Coronary artery (tissue), 2 donors: ENCODE measurements around the gene TXNL4B.
"Not testable (repeated sequence)": the region's sequence is repeated elsewhere in the genome, so short reads cannot be mapped to it uniquely, and the experiment has no call there.

Experiments used
- DNase-seq: peaks from one replicate; pipeline ENCODE4 v3.0.0-alpha.2; 2017; ENCODE audit warnings: low spot score
- H3K27ac ChIP-seq, 2 donors: fragments of 200-600 bp; sonication (generic); one replicate each; pipeline ENCODE4 v1.5.1; 2016 to 2019
- H3K4me3 ChIP-seq: fragments of 200-600 bp; sonication (generic); 2 replicates; pipeline ENCODE4 v1.5.1; 2016; ENCODE audit warnings: mild to moderate bottlenecking, moderate library complexity
- CTCF ChIP-seq: fragments of 200-600 bp; sonication (generic); IDR thresholded peaks from one replicate; pipeline ENCODE4 v1.5.1; 2019; ENCODE audit warnings: antibody characterized with exemption

The TXNL4B gene

GRCh38 chr16:72060405-72060804, 33.0 kb downstream of the TXNL4B start:
- Histone ChIP-seq H3K27ac (no peak overlapping the region), H3K4me3 (no peak overlapping the region)
- no peak for TF ChIP-seq CTCF
- DNase-seq: no peak

GRCh38 chr16:72059060-72059459, 34.4 kb downstream of the TXNL4B start:
- H3K27ac ChIP-seq, H3K4me3 ChIP-seq, DNase-seq: not testable (repeated sequence)

- not testable (repeated sequence) for DNase-seq, H3K27ac ChIP-seq, H3K4me3 ChIP-seq
These were observed 36.1 kb downstream of the TXNL4B start for GRCh38 chr16:72057313-72057712.

- Histone ChIP-seq H3K4me3 (no peak overlapping the region), H3K27ac (no peak overlapping the region)
- DNase-seq: no peak
- TF ChIP-seq CTCF: no peak
These were observed 37.5 kb downstream of the TXNL4B start for GRCh38 chr16:72055911-72056310.

- H3K27ac ChIP-seq, H3K4me3 ChIP-seq, DNase-seq: not testable (repeated sequence)
These were observed 39.1 kb downstream of the TXNL4B start, which contains the start of gene HP for GRCh38 chr16:72054254-72054847. TSS of gene HP (plus strand) at chr16:72054505. CDS start at chr16:72054653, 148 bp downstream.

GRCh38 chr16:72051818-72052217, 41.6 kb downstream of the TXNL4B start:
- H3K27ac ChIP-seq: no peak overlapping the region
- no peak overlapping the region for H3K4me3 ChIP-seq
- TF ChIP-seq CTCF: no peak
- no peak for DNase-seq

GRCh38 chr16:72050769-72051464, 42.5 kb downstream of the TXNL4B start:
- no peak for DNase-seq
- Histone ChIP-seq H3K4me3 (no peak overlapping the region), H3K27ac (no peak overlapping the region)
- TF ChIP-seq CTCF: no peak

- H3K4me3 ChIP-seq: no peak overlapping the region
- TF ChIP-seq CTCF: no peak
- no peak overlapping the region for H3K27ac ChIP-seq
- no peak for DNase-seq
These were observed 44.3 kb downstream of the TXNL4B start for GRCh38 chr16:72049110-72049509.
